ENCODE data around the gene MED16.
"Not testable (repeated sequence)": the region's sequence is repeated elsewhere in the genome, so short reads cannot be mapped to it uniquely, and the experiment has no call there.

MED16 gene

GRCh38 chr19:858868-859843, 33.8 kb downstream of the MED16 start, which contains the start of gene CFD:
TSS of gene CFD (plus strand) at chr19:859664. CDS start at chr19:859690, 26 bp downstream.
- no peak for DNase-seq (ENCODE audit: low read depth)
- H3K4me3 ChIP-seq (replicated peaks; ENCODE audit: low read depth, low read length) = peak within 1 kb of the TSS; percentile 22
- no peak for TF ChIP-seq CTCF (IDR thresholded peaks at IDR 0.05; ENCODE audit: low read length, missing control alignments)

- H3K4me3 ChIP-seq (replicated peaks; ENCODE audit: low read depth, low read length) = no peak overlapping the region
- TF ChIP-seq CTCF (IDR thresholded peaks at IDR 0.05; ENCODE audit: low read length, missing control alignments) = no peak
Observed at GRCh38 chr19:858284-858683, 34.7 kb downstream of the MED16 start.

GRCh38 chr19:855566-856120, 37.3 kb downstream of the MED16 start:
- DNase-seq (ENCODE audit: low read depth) = no peak
- no peak overlapping the region for H3K4me3 ChIP-seq (replicated peaks; ENCODE audit: low read depth, low read length)
- no peak for TF ChIP-seq CTCF (IDR thresholded peaks at IDR 0.05; ENCODE audit: low read length, missing control alignments)

More at GRCh38 chr19:858284-858683, 34.7 kb downstream of the MED16 start:
- no peak for DNase-seq (ENCODE audit: low read depth)

GRCh38 chr19:855142-855541, 37.8 kb downstream of the MED16 start:
- H3K4me3 ChIP-seq (replicated peaks; ENCODE audit: low read depth, low read length) = no peak overlapping the region
- TF ChIP-seq CTCF (IDR thresholded peaks at IDR 0.05; ENCODE audit: low read length, missing control alignments) = no peak

GRCh38 chr19:854549-854948, 38.4 kb downstream of the MED16 start:
- no peak for DNase-seq (ENCODE audit: low read depth)
- TF ChIP-seq CTCF (IDR thresholded peaks at IDR 0.05; ENCODE audit: low read length, missing control alignments) = no peak
- H3K4me3 ChIP-seq (replicated peaks; ENCODE audit: low read depth, low read length) = no peak overlapping the region

More at GRCh38 chr19:855142-855541, 37.8 kb downstream of the MED16 start:
- DNase-seq (ENCODE audit: low read depth) = no peak

GRCh38 chr19:853614-854220, 39.3 kb downstream of the MED16 start:
- not testable (repeated sequence) for DNase-seq (ENCODE audit: low read depth); H3K4me3 ChIP-seq (replicated peaks; ENCODE audit: low read depth, low read length)

- no peak overlapping the region for H3K4me3 ChIP-seq (replicated peaks; ENCODE audit: low read depth, low read length)
- TF ChIP-seq CTCF (IDR thresholded peaks at IDR 0.05; ENCODE audit: low read length, missing control alignments) = no peak
- DNase-seq (ENCODE audit: low read depth) = no peak
Observed at GRCh38 chr19:853014-853585, 39.9 kb downstream of the MED16 start.

All from fibroblast of pulmonary artery (primary cell).